ENCODE data around the gene PRMT2.
"Not testable (repeated sequence)": the region's sequence is repeated elsewhere in the genome, so short reads cannot be mapped to it uniquely, and the experiment has no call there.

PRMT2 gene

GRCh38 chr21:46645840-46646239 lies 10.4 kb downstream of the PRMT2 start:
- no peak for DNase-seq

- DNase-seq, result no peak
Measured at GRCh38 chr21:46646541-46647154, 11.2 kb downstream of the PRMT2 start.

- DNase-seq, result no peak
Measured at GRCh38 chr21:46648539-46648938, 13.1 kb downstream of the PRMT2 start.

- DNase-seq, result no peak
Measured at GRCh38 chr21:46649356-46649755, 13.9 kb downstream of the PRMT2 start.

GRCh38 chr21:46650476-46651098 lies 15.1 kb downstream of the PRMT2 start:
- DNase-seq, result no peak

GRCh38 chr21:46651121-46651520 lies 15.6 kb downstream of the PRMT2 start:
- no peak for DNase-seq

- DNase-seq, result no peak
Measured at GRCh38 chr21:46655230-46655629, 19.8 kb downstream of the PRMT2 start.

GRCh38 chr21:46656820-46657219 lies 21.3 kb downstream of the PRMT2 start:
- DNase-seq, result no peak

GRCh38 chr21:46660505-46660904 lies 25.0 kb downstream of the PRMT2 start:
- no peak for DNase-seq

GRCh38 chr21:46661211-46661625 lies 25.7 kb downstream of the PRMT2 start:
- peak; percentile 49 for DNase-seq

- no peak for DNase-seq
Measured at GRCh38 chr21:46661642-46662366, 26.3 kb downstream of the PRMT2 start.

- DNase-seq, result no peak
Measured at GRCh38 chr21:46662367-46662654, 26.8 kb downstream of the PRMT2 start.

GRCh38 chr21:46662765-46663500 lies 27.5 kb downstream of the PRMT2 start:
- DNase-seq, result no peak

GRCh38 chr21:46663754-46664153 lies 28.3 kb downstream of the PRMT2 start:
- no peak for DNase-seq

GRCh38 chr21:46664316-46664995 lies 29.0 kb downstream of the PRMT2 start:
- DNase-seq, result no peak

- no peak for DNase-seq
Measured at GRCh38 chr21:46665566-46665965, 30.1 kb downstream of the PRMT2 start.

GRCh38 chr21:46666941-46667740 lies 31.7 kb downstream of the PRMT2 start:
- no peak for DNase-seq

GRCh38 chr21:46667741-46668380 lies 32.4 kb downstream of the PRMT2 start:
- DNase-seq, result no peak

GRCh38 chr21:46668381-46668780 lies 32.9 kb downstream of the PRMT2 start:
- DNase-seq, result no peak

- not testable (repeated sequence) for DNase-seq
Measured at GRCh38 chr21:46668904-46669303, 33.4 kb downstream of the PRMT2 start.

- no peak for DNase-seq
Measured at GRCh38 chr21:46674430-46675007, 39.0 kb downstream of the PRMT2 start.

Measured in CD4-positive, alpha-beta T cell treated with Interleukin-17A for 1 hour (primary cell).